Thyroid gland (tissue), 4 donors: Measurements from ENCODE around the gene CCDC88B.

Experiments
- CTCF ChIP-seq, 6 experiments: fragments of 200-600 bp in 3 of 6; fragments of 450-650 bp in 3 of 6; sonication (generic) in 3 of 6; IDR thresholded peaks; one replicate each; pipeline ENCODE4 v1.5.1; 2016 to 2019; ENCODE audit warnings: antibody characterized with exemption in 6 of 6, mild to moderate bottlenecking in 2 of 6, inconsistent platforms in 1 of 6, moderate library complexity in 1 of 6
- POLR2A ChIP-seq, 2 donors: fragments of 450-650 bp; IDR thresholded peaks; one replicate each; pipeline ENCODE4 v1.6.1; 2017; ENCODE audit warnings: antibody characterized with exemption in 2 of 2, mild to moderate bottlenecking in 2 of 2, moderate library complexity in 1 of 2

- TF ChIP-seq POLR2A (IDR thresholded peaks at IDR 0.05) (no peak), CTCF (IDR thresholded peaks at IDR 0.05) (no peak)
These were observed 50.6 kb downstream of the CCDC88B start for GRCh38 chr11:64390558-64390957.
